Frontal cortex (tissue), 4 donors: ENCODE results near the gene POU2F1. TPM values are rescaled to one million over a fixed set of nuclear protein-coding genes. Genes with fewer than 3 reads are reported as not detected.

Experiments used
- DNase-seq, 2 donors: peaks; one replicate each; pipeline ENCODE4 v3.0.0; 2012; ENCODE audit warnings: low spot score in 2 of 2
- FAIRE-seq: peaks from 2 replicates; lab custom pipeline; 2012; peaks lifted over from hg19 to GRCh38; lab: Jason Lieb, UNC
- total RNA-seq: library from RNA; depleted of rRNA; stranded (reverse); fragments of >200 nt; gene quantifications from one replicate; pipeline ENCODE4 v1.2.3, GENCODE V29; 2014
- donor health status: control.
- donor health status: control.
- donor health status: control.

Gene POU2F1
- total RNA-seq, 1 donor from 2014 or later: 19.2 TPM

- FAIRE-seq: no peak
Measured at GRCh38 chr1:167474191-167474641, 253.5 kb downstream of the POU2F1 start.

GRCh38 chr1:167476061-167476460, 255.4 kb downstream of the POU2F1 start:
- no peak for FAIRE-seq

More at GRCh38 chr1:167474191-167474641, 253.5 kb downstream of the POU2F1 start:
- DNase-seq: no peak

More at GRCh38 chr1:167476061-167476460, 255.4 kb downstream of the POU2F1 start:
- no peak for DNase-seq

Other genes starting within 250 kb of the POU2F1 start
- 22.8 TPM for gene ILDR2, start 245.3 kb upstream of the POU2F1 start, total RNA-seq
- gene MAEL, start 231.6 kb upstream of the POU2F1 start, total RNA-seq: 1.2 TPM
- not detected for gene GPA33, start 130.5 kb upstream of the POU2F1 start, total RNA-seq
- 0.41 TPM for gene STYXL2, start 126.8 kb upstream of the POU2F1 start, total RNA-seq